TTC549 (cell line): Measurements from ENCODE around the gene TAF12.
"Not testable (repeated sequence)": the region's sequence is repeated elsewhere in the genome, so short reads cannot be mapped to it uniquely, and the experiment has no call there.

Experiments used
- FAIRE-seq: peaks from 2 replicates; lab custom pipeline; 2012; peaks lifted over from hg19 to GRCh38; lab: Jason Lieb, UNC

The TAF12 gene

GRCh38 chr1:28642847-28643635, at the start of gene TAF12:
Gene TAF12, minus strand, starts transcription at chr1:28643067. Its CDS starts 20,986 bp downstream, at chr1:28622081.
- FAIRE-seq: no peak

GRCh38 chr1:28691627-28692026, 48.8 kb upstream of the TAF12 start:
- not testable (repeated sequence) for FAIRE-seq

GRCh38 chr1:28684937-28685336, 42.1 kb upstream of the TAF12 start:
- FAIRE-seq: no peak

- FAIRE-seq: no peak
Measured at GRCh38 chr1:28682840-28683239, 40.0 kb upstream of the TAF12 start.

GRCh38 chr1:28680151-28680550, 37.3 kb upstream of the TAF12 start:
- no peak for FAIRE-seq

- FAIRE-seq: no peak
Measured at GRCh38 chr1:28675924-28676257, 33.0 kb upstream of the TAF12 start.

- FAIRE-seq: not testable (repeated sequence)
Measured at GRCh38 chr1:28672971-28673370, 30.1 kb upstream of the TAF12 start.

GRCh38 chr1:28671254-28671780, 28.4 kb upstream of the TAF12 start:
- no peak for FAIRE-seq

- FAIRE-seq: no peak
Measured at GRCh38 chr1:28668956-28669723, 26.3 kb upstream of the TAF12 start.

- FAIRE-seq: no peak
Measured at GRCh38 chr1:28668191-28668955, 25.5 kb upstream of the TAF12 start, which contains the start of gene GMEB1. Gene GMEB1, plus strand, starts transcription at chr1:28668784. Its CDS starts 14,829 bp downstream, at chr1:28683613.

GRCh38 chr1:28666806-28667205, 23.9 kb upstream of the TAF12 start:
- no peak for FAIRE-seq

- FAIRE-seq: no peak
Measured at GRCh38 chr1:28663871-28664470, 21.1 kb upstream of the TAF12 start.

- FAIRE-seq: no peak
Measured at GRCh38 chr1:28656335-28656734, 13.5 kb upstream of the TAF12 start.

- not testable (repeated sequence) for FAIRE-seq
Measured at GRCh38 chr1:28655448-28656311, 12.8 kb upstream of the TAF12 start.

- not testable (repeated sequence) for FAIRE-seq
Measured at GRCh38 chr1:28653870-28654269, 11.0 kb upstream of the TAF12 start.

- not testable (repeated sequence) for FAIRE-seq
Measured at GRCh38 chr1:28653063-28653462, 10.2 kb upstream of the TAF12 start.

- FAIRE-seq: peak; percentile 71
Measured at GRCh38 chr1:28648474-28649198, 5.8 kb upstream of the TAF12 start, which contains the start of gene RNU11. Gene RNU11, plus strand, starts transcription at chr1:28648600.

- peak; percentile 76 for FAIRE-seq
Measured at GRCh38 chr1:28648008-28648473, 5.2 kb upstream of the TAF12 start.

GRCh38 chr1:28646040-28646439, 3.2 kb upstream of the TAF12 start:
- FAIRE-seq: no peak

GRCh38 chr1:28645406-28645805, 2.5 kb upstream of the TAF12 start:
- FAIRE-seq: not testable (repeated sequence)
